LNCAP (cell line): Measurements from ENCODE around the gene SLC10A6.

Experiments
- CTCF ChIP-seq: fragments of 450-650 bp; IDR thresholded peaks from 2 replicates; pipeline ENCODE4 v1.5.1; 2017; ENCODE audit warnings: mild to moderate bottlenecking

Gene SLC10A6

GRCh38 chr4:86857341-86858052 is 8.3 kb upstream of the SLC10A6 start:
- TF ChIP-seq CTCF, result no peak

GRCh38 chr4:86856896-86857295 is 7.7 kb upstream of the SLC10A6 start:
- no peak for TF ChIP-seq CTCF

- peak; percentile 39; the same call in 1 of the 2 replicates for TF ChIP-seq CTCF
These were observed 6.4 kb upstream of the SLC10A6 start for GRCh38 chr4:86855572-86855971.

- TF ChIP-seq CTCF, result no peak
These were observed 4.0 kb upstream of the SLC10A6 start for GRCh38 chr4:86853209-86853608.

- TF ChIP-seq CTCF, result no peak
These were observed 1.0 kb downstream of the SLC10A6 start for GRCh38 chr4:86848136-86848535.

GRCh38 chr4:86847571-86847970 is 1.6 kb downstream of the SLC10A6 start:
- TF ChIP-seq CTCF, result no peak

- no peak for TF ChIP-seq CTCF
These were observed 2.3 kb downstream of the SLC10A6 start for GRCh38 chr4:86846921-86847320.

GRCh38 chr4:86845593-86845992 is 3.6 kb downstream of the SLC10A6 start:
- TF ChIP-seq CTCF, result no peak
